GM18520 (cell line): ENCODE results near the gene MIX23.

ENCODE experiments used
- ATAC-seq: cut with Tn5 transposase; IDR thresholded peaks from one replicate; pipeline ENCODE4 v1.9.1; 2021; ENCODE audit not compliant: unreplicated experiment

Gene MIX23

GRCh38 chr3:122392868-122393844, 10.1 kb upstream of the MIX23 start:
- ATAC-seq, result no peak

- ATAC-seq, result no peak
Observed at GRCh38 chr3:122391681-122392446, 8.8 kb upstream of the MIX23 start.

- no peak for ATAC-seq
Observed at GRCh38 chr3:122390665-122391064, 7.6 kb upstream of the MIX23 start.

DNA sequence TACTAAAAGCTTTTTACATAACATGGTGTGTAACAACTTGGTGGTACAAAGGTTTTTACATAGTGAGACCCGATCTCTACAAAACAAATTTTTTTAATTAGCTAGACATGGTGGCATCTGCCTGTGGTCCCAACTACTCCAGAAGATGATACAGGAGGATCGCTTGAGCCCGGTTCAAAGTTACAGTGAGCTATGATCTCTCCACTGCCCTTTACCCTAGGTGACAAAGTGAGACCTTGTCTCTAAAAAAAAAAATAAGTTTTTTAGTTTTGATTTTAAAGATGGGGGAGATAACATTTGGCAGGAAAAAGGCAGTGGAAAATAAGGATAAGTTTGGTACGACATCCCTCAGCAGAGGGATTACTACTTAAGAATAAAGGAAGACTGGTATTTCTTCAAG, 6.9 kb upstream of the MIX23 start:
- no peak for ATAC-seq

DNA sequence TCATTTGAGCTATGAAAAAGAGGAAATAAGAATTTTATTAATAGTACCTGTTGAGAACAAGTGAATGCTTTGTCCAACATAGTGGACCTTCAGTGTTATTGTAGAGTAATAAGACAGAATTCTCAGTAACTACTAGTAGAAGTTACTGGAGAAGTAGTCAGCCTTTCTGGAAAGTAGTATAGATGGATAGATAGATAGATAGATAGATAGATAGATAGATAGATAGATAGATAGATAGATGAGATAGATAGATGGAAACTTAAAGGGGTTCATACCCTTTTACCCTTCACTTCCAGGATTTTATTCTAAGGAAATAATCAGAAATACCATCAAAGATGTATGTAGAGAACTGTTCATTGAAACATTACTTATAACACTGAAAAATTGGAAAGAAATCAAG, 6.2 kb upstream of the MIX23 start:
- no peak for ATAC-seq

DNA sequence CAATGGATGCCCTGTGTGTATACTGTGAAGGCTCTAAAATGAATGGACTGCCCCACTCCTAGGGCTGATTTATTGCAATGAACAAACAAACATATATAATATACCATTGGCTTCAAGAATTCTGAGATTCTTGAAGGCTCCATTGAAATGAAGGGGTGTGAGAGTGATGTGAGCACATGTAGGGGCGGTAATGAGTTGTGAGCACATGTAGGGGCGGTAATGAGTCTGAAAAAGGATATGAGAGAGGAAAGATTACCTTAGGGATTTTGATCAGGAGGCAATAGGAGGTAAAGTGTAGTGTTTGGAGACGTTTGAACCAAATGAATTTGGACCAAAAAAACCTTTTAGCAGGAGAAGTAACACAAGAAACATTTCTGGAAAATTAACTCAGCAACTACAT, 4.7 kb upstream of the MIX23 start:
- no peak for ATAC-seq

GRCh38 chr3:122383771-122384697, 1.0 kb upstream of the MIX23 start, which contains the start of gene FAM162A:
Gene FAM162A, plus strand, starts transcription at chr3:122384182. Its CDS starts 84 bp downstream, at chr3:122384266.
- peak; percentile 87 for ATAC-seq

DNA sequence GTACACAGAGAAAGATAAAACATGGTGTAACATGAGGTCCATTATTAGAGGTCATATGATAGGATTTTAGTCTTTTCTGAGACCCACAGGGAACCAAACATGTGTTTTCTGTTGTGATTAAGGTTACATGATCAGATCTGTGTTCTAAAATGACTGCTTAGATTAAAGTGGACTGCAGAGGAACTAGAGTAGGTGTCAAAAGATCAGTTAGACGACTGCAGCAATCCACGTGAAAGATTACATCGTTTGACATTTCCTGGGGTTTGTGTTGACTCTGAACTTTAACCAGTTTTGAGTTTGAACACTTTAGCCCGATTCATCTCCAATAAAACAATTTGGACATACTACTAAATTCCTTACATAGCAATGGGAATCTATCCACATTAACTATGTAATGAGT, 5.1 kb downstream of the MIX23 start:
- no peak for ATAC-seq

DNA sequence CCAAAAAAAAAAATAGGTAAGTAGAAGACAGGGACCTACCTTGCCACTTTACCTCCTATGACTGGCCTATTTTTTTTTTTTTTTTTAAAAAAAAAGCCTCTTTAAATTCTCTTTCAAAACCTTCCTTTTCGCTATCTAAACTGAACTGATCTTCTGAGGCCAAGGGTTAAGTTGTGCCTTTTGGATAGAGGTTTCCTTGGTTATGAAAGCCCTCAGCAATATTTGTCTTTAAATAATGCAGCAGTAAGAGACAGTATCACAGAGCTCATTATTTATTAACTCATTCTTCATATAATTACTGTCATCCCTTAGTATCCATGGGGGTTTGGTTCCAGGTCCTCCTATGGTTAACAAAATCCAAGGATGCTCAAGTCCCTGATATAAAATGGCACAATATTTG, 9.0 kb downstream of the MIX23 start:
- ATAC-seq, result no peak

DNA sequence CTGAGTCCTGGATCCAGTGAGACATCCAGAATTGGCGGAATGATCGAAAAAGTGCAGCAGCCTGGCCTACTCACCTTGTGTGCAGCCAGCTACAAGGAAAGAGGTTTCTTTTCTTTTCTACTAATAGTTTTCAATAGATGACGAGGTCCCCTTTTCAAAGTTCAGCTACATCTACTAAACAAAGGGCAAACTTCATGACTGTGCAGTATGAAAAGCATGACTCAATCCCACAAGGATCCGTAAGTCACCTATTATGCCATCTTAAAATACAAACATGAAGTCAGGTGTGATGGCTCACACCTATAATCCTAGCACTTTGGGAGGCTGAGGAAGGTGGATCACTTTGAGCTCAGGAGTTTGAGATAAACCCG, 16.7 kb downstream of the MIX23 start:
- ATAC-seq, result no peak

GRCh38 chr3:122365582-122366378, 17.3 kb downstream of the MIX23 start:
- ATAC-seq, result peak; percentile 64

DNA sequence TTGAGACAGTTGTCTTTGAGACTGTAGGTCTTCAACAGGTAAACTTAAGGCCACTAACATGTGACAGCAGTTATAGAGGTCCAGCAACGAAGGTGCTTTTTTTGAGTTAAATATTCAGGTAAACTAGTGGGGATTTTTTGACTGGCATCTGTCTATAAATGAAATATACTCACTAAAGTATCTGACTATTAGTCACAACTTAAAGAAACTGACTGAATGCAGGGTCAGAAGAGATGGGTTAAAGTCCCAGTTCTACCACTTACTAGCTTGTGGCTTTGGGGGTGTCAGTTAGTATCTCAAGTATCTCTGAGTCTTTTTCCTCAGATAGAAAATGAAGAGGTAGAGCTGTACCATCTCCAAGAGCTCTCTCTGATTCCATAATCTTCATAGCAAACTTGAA, 18.0 kb downstream of the MIX23 start:
- ATAC-seq, result peak; percentile 52

GRCh38 chr3:122364490-122364889, 18.5 kb downstream of the MIX23 start:
- no peak for ATAC-seq

DNA sequence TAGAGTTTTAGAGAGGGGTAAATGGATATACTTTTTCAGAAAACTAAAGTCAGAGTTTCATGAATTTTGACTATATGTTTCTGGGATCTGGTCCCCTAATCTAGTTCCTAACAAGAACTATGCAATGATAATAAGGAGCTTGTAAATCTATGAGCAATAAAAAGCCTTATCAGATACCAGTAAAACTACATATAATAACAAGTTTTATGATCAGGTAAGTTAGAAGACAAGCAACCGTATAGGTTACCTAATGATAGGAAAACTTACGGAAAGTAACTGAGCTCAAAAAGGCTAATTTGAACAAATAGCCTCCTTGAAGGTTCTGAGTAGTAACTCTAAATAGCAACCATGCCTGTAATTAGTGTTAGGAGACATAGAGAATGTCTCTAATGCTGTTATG, 21.0 kb downstream of the MIX23 start:
- ATAC-seq, result no peak

DNA sequence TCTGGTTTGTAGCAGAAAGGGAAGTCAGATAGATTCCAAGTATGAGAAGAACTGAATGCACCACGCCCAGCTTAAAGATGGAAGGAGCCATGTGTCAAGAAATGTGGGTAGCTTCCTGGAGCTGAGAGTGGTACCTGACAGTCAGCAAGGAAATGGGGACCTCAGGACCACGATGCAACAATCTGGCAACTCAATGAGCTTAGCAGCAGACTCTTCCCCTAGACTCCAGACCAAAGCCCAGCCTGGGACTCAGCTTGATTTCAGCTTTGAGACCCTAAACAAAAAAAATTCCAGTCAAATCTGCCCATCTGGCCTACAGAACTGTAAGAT, 24.4 kb downstream of the MIX23 start:
- no peak for ATAC-seq

- ATAC-seq, result no peak
Observed at GRCh38 chr3:122357828-122358702, 25.0 kb downstream of the MIX23 start.

DNA sequence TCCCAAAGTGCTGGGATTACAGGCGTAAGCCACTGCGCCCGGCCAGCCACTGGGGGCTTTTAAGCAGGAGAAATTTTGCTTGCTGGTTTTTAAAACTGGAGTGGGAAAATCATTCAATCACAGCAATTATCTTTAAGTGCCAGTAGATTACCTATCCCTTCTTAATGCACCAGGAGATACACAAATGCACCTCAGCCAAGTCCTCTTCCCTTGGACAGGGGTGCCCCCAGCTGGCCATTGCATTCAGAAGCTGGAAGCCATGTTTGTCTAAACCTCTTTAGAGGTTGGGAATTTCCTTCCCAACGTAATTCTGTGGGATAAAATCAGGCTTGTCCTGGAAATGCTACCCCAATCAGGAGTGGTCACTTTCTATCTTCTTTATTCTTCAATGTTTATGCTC, 26.6 kb downstream of the MIX23 start:
- ATAC-seq, result no peak

GRCh38 chr3:122355612-122356011, 27.4 kb downstream of the MIX23 start:
- ATAC-seq, result no peak

- no peak for ATAC-seq
Observed at GRCh38 chr3:122353893-122354401, 29.1 kb downstream of the MIX23 start.
